GM12872 (cell line): ENCODE data around the gene CCDC197.

Source experiments
- TF ChIP-seq, protein P1 (sequence below): IDR thresholded peaks from 3 replicates; pipeline ENCODE4 v1.5.1; 2011; ENCODE audit warnings: low read depth, mild to moderate bottlenecking, low read length, moderate library complexity; ENCODE audit not compliant: insufficient read depth

Gene CCDC197

DNA sequence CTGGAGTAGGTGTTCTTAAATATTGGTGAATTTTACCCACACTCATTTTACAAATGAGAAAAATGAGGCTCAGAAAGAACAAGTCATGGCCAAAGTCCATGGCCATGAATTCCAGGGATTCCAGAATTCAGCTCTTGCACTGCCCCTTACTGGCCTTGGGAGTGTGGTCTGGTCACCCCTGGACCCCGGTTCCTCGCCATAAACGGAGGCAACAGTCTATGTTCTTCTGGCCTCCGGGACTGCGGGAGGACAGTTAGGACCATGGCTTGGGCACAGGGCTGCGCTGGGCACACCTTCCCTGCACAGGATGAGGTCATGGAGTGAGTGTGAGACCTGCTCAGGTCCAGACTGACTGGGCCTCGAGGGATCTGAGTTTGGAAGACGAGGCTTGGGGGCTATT lies 6.9 kb downstream of the CCDC197 start:
- TF ChIP-seq, protein P1, sequence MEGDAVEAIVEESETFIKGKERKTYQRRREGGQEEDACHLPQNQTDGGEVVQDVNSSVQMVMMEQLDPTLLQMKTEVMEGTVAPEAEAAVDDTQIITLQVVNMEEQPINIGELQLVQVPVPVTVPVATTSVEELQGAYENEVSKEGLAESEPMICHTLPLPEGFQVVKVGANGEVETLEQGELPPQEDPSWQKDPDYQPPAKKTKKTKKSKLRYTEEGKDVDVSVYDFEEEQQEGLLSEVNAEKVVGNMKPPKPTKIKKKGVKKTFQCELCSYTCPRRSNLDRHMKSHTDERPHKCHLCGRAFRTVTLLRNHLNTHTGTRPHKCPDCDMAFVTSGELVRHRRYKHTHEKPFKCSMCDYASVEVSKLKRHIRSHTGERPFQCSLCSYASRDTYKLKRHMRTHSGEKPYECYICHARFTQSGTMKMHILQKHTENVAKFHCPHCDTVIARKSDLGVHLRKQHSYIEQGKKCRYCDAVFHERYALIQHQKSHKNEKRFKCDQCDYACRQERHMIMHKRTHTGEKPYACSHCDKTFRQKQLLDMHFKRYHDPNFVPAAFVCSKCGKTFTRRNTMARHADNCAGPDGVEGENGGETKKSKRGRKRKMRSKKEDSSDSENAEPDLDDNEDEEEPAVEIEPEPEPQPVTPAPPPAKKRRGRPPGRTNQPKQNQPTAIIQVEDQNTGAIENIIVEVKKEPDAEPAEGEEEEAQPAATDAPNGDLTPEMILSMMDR = no peak

DNA sequence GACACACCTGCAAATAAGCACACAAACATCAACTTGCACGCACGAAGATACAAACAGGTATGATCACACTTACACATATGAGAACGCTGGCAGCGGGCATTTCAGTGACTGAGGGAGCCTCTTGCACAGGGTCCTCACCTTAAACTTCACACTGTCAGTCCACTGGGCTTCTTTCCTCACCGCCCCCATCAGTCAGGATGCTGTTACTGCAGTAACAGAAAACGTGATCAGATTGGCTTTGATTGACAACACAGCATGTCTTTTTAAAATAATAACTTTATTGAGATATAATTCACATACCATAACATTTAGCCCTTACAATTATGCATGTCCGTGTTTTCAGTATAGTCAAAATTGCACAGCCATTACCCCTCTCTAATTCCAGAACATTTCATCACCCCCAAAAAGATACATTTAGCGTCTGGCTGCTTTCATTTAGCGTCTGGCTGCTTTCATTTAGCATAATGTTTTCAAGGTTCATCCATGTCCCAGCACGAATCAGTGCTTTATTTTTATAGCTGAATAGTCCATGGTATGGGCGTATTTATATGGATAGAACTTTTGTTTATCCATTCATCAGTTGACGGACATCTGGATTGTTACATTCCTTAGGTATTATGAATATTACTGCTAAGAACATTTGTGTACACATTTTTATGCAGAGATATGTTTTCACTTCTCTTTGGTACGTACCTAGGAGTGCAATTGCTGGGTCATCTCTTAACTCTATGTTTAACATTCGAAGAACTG lies 8.4 kb downstream of the CCDC197 start:
- TF ChIP-seq, protein P1 = peak; percentile 74

DNA sequence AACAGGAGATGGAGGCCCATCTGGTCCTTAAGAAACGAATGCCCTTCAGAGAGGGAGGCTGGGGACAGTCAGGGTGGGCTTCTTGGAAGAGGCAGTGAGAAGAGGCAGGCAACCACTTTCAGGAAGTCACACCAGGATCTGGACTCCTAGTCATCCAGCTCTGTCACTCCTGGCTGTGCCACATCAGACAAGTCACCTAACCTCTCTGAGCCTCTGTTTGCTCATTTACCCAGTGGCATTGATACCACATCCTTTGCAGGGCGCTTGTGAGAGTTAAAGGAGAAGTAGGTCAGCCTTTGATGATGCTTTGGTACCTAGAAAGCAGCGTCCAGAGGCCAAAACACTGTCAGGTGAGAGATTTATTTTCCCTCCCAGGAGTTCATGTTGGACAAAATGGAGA lies 11.1 kb downstream of the CCDC197 start:
- TF ChIP-seq, protein P1 = no peak

DNA sequence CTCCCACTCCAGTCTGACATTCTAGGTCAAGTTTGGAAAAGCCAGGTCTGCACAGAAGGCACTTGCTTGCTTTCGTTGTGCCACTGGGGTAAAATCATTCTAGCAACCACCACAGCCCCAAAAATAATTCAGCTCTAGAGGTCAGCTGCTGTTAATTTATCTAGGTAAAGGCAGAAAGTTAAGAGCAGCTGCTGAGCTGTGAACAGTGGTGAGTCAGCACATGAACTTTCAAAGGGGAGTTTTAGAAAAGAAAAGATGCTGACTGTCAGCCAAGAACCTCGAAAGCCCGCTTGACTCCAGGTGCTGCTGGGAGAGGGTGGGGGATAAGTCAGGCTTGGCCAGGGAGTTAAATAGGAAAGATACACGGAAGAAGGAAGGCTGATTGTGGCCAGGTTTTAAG lies 12.7 kb downstream of the CCDC197 start:
- TF ChIP-seq, protein P1 = no peak

DNA sequence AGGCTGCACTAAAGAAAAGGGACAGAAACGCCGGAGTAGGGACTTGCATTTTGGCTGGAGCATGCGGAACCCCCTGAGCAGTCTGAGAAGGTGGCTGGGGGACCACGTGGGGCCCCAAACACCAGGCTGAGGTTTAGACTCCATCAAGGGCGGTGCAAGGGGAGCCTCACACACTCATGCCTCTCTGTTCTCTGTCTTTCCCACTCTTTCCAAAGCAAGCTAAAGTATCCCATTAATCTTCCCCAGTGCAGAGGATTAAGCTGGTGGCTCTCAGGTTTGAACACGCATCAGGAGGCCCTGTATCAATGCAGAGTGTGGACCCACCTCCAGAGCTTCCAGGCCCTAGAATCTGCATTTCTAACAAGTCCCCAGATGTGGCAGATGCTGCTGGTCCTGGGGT lies 13.5 kb downstream of the CCDC197 start:
- TF ChIP-seq, protein P1 = no peak

DNA sequence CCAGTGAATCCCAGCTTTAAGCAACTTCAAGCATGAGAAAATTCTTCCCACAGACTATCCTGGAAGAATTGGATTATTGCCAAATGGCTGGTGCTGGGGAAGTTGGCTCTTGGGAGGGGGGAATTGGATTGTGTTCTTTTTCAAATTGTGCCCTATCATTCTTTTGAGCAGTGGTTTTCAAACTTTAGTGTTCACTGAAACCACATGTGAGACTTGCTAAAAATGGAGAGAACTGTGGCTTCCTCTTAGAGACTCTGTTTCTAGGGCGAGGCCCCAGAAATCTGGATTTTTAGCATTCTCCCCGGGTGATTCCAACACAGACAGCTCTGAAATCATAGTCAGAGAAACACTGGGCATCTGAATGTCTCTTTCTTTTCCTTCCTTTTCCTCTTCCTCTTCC lies 14.7 kb downstream of the CCDC197 start:
- TF ChIP-seq, protein P1 = no peak

DNA sequence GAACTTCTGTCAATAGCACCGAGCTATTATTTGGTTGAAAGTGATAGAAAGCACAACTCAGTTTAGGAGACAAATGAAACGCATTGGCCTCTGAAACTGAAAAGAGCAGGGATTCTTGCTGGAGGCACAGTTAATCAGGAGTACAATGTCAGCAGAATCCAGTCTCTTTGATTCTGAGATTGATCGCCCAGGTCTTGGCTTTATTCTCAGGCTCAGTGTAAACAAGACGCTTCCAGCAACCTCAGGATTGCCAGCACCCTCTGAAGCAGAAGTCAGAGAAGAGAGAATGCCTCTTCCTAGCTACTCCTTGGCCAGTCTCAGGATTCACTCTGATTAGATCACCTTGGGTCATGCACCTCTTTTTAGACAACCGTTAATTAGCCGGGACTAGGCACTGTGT lies 17.3 kb downstream of the CCDC197 start:
- TF ChIP-seq, protein P1 = no peak

DNA sequence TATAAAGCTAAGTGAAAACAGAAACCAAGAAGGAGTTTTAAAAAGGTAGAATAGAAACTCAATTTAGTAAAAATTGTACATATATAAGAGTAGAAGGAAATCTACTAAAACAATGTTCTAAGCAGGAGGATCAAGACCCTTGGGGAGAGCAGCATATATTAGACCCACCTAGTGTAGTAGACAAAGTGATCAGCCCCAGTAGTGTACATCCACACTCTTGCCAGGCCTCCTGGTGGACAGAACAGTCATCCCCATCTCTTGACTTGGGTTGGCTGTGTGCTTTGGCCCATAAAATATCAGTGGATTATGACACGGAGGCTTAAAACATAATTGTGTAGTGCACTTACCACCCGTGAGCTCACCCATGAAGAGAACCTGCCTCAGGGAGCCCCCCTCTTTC lies 18.1 kb downstream of the CCDC197 start:
- TF ChIP-seq, protein P1 = no peak
